Psoas muscle (tissue), 8 donors: Measurements from ENCODE around the gene KCNMA1. TPM values are rescaled to one million over a fixed set of nuclear protein-coding genes. Genes with fewer than 3 reads are reported as not detected.

Experiments
- ATAC-seq, 4 donors: fragments of 200-7000 bp; cut with Tn5 transposase; one replicate each; pipeline ENCODE4 v1.9.1; 2020; ENCODE audit warnings: moderate library complexity in 3 of 4, mild to moderate bottlenecking in 2 of 4
- DNase-seq, 2 donors: peaks; one replicate each; pipeline ENCODE4 v3.0.0-alpha.2; 2020
- H3K27ac ChIP-seq: fragments of 200-600 bp; one replicate; pipeline ENCODE4 v1.8.0; 2022
- H3K27me3 ChIP-seq, 3 donors: fragments of 200-600 bp in 1 of 3; one replicate each; pipeline versions ENCODE4 v1.6.1 to v1.8.0; 2013 to 2022; ENCODE audit warnings: low read length in 2 of 3, mild to moderate bottlenecking in 2 of 3, moderate library complexity in 1 of 3; ENCODE audit not compliant: insufficient read depth in 3 of 3
- H3K36me3 ChIP-seq, 2 donors: fragments of 200-600 bp in 1 of 2; one replicate each; pipeline versions ENCODE4 v1.6.1 to v1.8.0; 2013 to 2022; ENCODE audit warnings: low read depth in 1 of 2, mild to moderate bottlenecking in 1 of 2, moderate library complexity in 1 of 2; ENCODE audit not compliant: insufficient read depth in 1 of 2
- H3K4me1 ChIP-seq: fragments of 200-600 bp; one replicate; pipeline ENCODE4 v1.8.0; 2022
- H3K4me3 ChIP-seq: fragments of 200-600 bp; one replicate; pipeline ENCODE4 v1.8.0; 2022; ENCODE audit warnings: mild to moderate bottlenecking
- H3K9me3 ChIP-seq: fragments of 200-600 bp; one replicate; pipeline ENCODE4 v1.8.0; 2022
- WGBS, 3 donors: extraction: QIAGEN DNeasy Blood & Tissue Kit; methylation state at CpG; one replicate each; pipeline versions ENCODE4 v1.1.6 to v1.1.7; 2013; 5-methylcytosine and 5-hydroxymethylcytosine counted together
- intact Hi-C, 2 donors: fragments of 100-400 bp; cut with DNase I; formaldehyde crosslinking; loops; one replicate each; pipeline versions ENCODE4 v1.11.0 to v1.14.2; 2022
- polyA plus RNA-seq, 3 donors: library from polyadenylated mRNA; stranded (reverse); fragments of 200-250 nt; gene quantifications; one replicate each; pipeline ENCODE4 v1.2.3, GENCODE V29; 2013
- total RNA-seq, 4 donors: library from RNA; stranded (reverse); fragmentation: NEBNext Ultra II Directional in 2 of 4; extraction: Animal tissue kit (Norgen Biotek cat#: 25700) in 2 of 4; gene quantifications; one replicate each; pipeline versions ENCODE4 v1.2.1 to v1.2.4, GENCODE V29; 2021 to 2023
- TF ChIP-seq, protein P1 (sequence below): fragments of 200-600 bp; IDR thresholded peaks from one replicate; pipeline ENCODE4 v1.8.0; 2022; ENCODE audit warnings: antibody characterized with exemption
- donor health status: healthy with polysubstance abuse.
- donor health status: DM: no; HTN: no; CAD: no; lungs with moderate emphysema.
- donor health status: Bipolar disorder and iron deficiency.
- donor health status: healthy.
- donor health status: DM: yes; HTN: yes; CAD: no.
- donor health status: DM: no; HTN: no; CAD: no.
- donor health status: DM: no; HTN: no; CAD: no.
- donor health status: DM: yes; HTN: yes; CAD: no.

Gene KCNMA1
- total and polyA plus RNA-seq, 7 donors: 7.9 to 53.0 (median 41.9) TPM

DNA sequence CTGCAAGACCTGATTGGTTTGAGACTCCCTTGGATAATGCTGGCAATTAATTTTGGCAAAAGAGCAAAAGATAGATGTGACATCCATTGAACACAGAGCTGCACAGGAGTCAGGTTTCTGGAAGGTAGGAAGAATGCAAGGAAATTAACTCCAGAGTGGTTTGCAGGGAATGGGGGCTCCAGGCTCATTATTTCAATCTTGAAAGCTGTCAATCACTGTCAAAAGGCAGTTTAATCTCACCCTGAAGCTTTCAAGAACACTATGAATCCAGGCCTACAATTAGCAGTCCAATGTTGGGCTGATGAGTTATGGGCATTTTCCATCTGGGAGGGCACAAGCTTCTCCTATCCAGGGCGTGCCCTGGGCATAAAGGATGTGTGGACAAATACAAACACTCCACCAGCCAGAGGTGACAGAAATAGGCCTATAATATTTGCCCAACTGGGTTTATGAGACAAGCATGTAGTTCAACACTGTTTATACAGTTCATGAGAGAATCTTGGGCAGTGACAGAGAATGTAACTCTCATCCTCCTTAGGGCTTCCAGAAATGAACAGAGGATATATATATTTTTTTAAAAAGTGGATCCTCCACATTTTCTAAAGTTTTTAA is 80.5 kb downstream of the KCNMA1 start:
- Histone ChIP-seq H3K4me3 (no peak overlapping the region), H3K36me3 (no peaks in the 10 kb centered on the region), H3K4me1 (peaks cover 21% of the 10 kb centered on the region), H3K27me3 (no peaks in the 10 kb centered on the region), H3K27ac (no peak overlapping the region), H3K9me3 (no peaks in the 10 kb centered on the region)
- intact Hi-C loops: no loop called here
- 72 to 92% (median 88%) methylated on average over 1 of the region's 1 CpG for WGBS, 3 donors
- ATAC-seq: no peak
- DNase-seq: no peak
- TF ChIP-seq, protein P1, sequence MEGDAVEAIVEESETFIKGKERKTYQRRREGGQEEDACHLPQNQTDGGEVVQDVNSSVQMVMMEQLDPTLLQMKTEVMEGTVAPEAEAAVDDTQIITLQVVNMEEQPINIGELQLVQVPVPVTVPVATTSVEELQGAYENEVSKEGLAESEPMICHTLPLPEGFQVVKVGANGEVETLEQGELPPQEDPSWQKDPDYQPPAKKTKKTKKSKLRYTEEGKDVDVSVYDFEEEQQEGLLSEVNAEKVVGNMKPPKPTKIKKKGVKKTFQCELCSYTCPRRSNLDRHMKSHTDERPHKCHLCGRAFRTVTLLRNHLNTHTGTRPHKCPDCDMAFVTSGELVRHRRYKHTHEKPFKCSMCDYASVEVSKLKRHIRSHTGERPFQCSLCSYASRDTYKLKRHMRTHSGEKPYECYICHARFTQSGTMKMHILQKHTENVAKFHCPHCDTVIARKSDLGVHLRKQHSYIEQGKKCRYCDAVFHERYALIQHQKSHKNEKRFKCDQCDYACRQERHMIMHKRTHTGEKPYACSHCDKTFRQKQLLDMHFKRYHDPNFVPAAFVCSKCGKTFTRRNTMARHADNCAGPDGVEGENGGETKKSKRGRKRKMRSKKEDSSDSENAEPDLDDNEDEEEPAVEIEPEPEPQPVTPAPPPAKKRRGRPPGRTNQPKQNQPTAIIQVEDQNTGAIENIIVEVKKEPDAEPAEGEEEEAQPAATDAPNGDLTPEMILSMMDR: no peak

DNA sequence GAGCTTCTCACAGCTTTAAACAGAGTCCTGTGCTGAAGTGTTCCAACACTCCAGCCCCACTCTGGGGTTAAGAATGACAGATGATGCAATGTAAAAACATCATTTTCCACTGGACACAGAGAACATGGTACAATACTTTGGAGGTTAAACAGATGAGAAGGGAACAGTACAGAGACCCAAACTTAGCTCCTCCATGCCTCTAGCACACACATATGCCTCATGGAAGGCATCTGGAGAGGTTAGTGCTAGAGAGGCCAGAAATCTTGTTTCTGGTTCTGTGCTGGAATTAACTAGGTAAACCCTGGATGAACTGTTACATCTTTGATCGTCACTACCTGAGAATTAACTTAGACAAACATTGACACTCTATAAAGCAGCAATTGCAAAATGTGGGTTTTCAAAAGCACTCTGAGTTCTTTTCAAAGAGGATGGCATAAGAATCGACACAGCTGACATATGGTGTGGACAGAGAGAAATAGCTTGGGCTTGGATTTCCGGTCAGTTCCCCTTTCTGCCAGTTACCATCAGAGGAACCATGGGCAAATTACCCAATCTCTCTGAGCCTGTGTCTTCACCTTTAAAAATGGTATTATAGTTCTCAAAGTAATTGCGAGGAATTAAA is 81.9 kb downstream of the KCNMA1 start:
- H3K27ac ChIP-seq: peak overlapping the region; percentile 67
- TF ChIP-seq, protein P1: no peak
- peak; percentile 49 to 84 (median 71) for ATAC-seq
- H3K9me3 ChIP-seq: no peaks in the 10 kb centered on the region
- DNase-seq: no peak
- peaks cover 21% of the 10 kb centered on the region for H3K4me1 ChIP-seq
- H3K27me3 ChIP-seq: no peaks in the 10 kb centered on the region
- H3K36me3 ChIP-seq: no peaks in the 10 kb centered on the region
- 54 to 78% (median 65%) methylated on average over 4 of the region's 4 CpGs for WGBS, 3 donors
- H3K4me3 ChIP-seq: no peak overlapping the region
- intact Hi-C loops: no loop called here

DNA sequence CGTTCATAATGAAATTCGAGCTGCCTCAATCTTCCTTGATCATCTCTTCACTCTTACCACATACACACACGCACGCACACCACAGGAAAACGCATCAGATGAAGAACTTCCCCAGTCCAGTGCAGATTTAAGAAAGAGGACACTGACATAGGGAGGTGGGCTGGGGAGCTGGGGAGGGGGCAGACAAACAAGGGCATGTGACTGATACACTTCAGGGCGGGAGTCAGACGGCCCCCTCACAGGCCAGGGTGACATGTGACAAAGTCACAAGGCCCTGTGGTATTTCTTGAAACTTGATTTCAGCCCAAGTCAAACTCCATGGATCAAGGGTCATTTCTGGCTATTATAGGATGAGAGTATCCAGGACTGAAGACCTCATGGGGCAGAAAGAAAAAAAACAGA is 82.6 kb downstream of the KCNMA1 start:
- WGBS, 3 donors: 63 to 77% (median 71%) methylated on average over 7 of the region's 7 CpGs
- no peaks in the 10 kb centered on the region for H3K36me3 ChIP-seq
- H3K27me3 ChIP-seq: no peaks in the 10 kb centered on the region
- DNase-seq: no peak
- intact Hi-C loops: no loop called here
- no peak overlapping the region for H3K27ac ChIP-seq
- ATAC-seq: peak in 1 of 4 donors; percentile 25
- TF ChIP-seq, protein P1: no peak
- peaks cover 21% of the 10 kb centered on the region for H3K4me1 ChIP-seq
- H3K4me3 ChIP-seq: no peak overlapping the region
- H3K9me3 ChIP-seq: no peaks in the 10 kb centered on the region

DNA sequence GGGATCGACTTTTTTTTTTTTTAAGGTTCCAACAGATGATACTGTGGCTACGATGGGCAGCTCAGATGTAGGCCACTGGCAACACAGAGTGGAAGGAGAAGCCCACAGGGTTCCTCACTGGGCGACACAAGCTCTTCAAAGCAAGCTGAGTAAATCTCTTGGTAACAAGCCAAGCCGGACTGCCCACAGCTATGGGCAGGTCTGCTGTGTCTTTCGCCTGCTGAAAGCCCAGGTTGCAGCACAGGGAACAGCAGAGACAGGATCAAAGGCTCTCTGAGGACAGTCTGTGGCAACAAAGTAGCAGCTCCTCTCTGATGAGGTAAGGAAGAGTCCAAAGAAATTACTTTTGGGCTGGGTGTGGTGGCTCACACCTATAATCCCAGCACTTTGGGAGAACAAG is 83.6 kb downstream of the KCNMA1 start:
- Histone ChIP-seq H3K27me3 (no peaks in the 10 kb centered on the region), H3K36me3 (no peaks in the 10 kb centered on the region), H3K4me3 (no peak overlapping the region), H3K4me1 (peaks cover 21% of the 10 kb centered on the region), H3K27ac (peak overlapping the region; percentile 5), H3K9me3 (no peaks in the 10 kb centered on the region)
- ATAC-seq (peak; percentile 18 to 61 (median 47)), DNase-seq (no peak)
- TF ChIP-seq, protein P1: no peak
- WGBS, 3 donors: 58 to 71% (median 69%) methylated on average over 5 of the region's 5 CpGs
- intact Hi-C loops: no loop called here
